OCI-LY7 (cell line): ENCODE data around the gene DLX1. TPM values are rescaled to one million over a fixed set of nuclear protein-coding genes. Genes with fewer than 3 reads are reported as not detected.

Source experiments
- BruUV-seq: library from RNA; stranded (reverse); fragments of 400-500 nt; replicated peaks from 2 replicates; lab custom pipeline; 2021; lab: Mats Ljungman, UMichigan
- CTCF ChIA-PET: fragments of 300-600 bp; sonication (Branson Sonifier 250); formaldehyde crosslinking; loops from one replicate; lab custom pipeline; 2022; ENCODE audit warnings: antibody characterized with exemption; ENCODE audit not compliant: unreplicated experiment; lab: Charles Lee
- POLR2A ChIA-PET: fragments of 300-600 bp; sonication (Branson Sonifier 250); formaldehyde crosslinking; loops from one replicate; lab custom pipeline; 2022; ENCODE audit warnings: antibody characterized with exemption; lab: Charles Lee
- DNase-seq: peaks from one replicate; pipeline ENCODE4 v3.0.0-alpha.2; 2015; ENCODE audit warnings: low spot score
- H2AFZ ChIP-seq: fragments of 200-600 bp; sonication (generic), shearing (Covaris generic); 2 replicates; pipeline ENCODE4 v1.6.1; 2014; ENCODE audit warnings: mild to moderate bottlenecking, antibody characterized with exemption, low read length, moderate library complexity
- H3K27ac ChIP-seq: fragments of 200-600 bp; sonication (generic); 2 replicates; pipeline ENCODE4 v1.5.1; 2014; ENCODE audit warnings: mixed run types, low read depth, mild to moderate bottlenecking, moderate library complexity, low read length, inconsistent platforms; ENCODE audit not compliant: poor library complexity, severe bottlenecking
- H3K36me3 ChIP-seq: fragments of 200-600 bp; sonication (generic); 2 replicates; pipeline ENCODE4 v1.6.1; 2014; ENCODE audit warnings: mild to moderate bottlenecking, antibody characterized with exemption, low read length, moderate library complexity, mixed read lengths; ENCODE audit not compliant: insufficient read depth
- H3K4me1 ChIP-seq: fragments of 200-600 bp; sonication (generic); 2 replicates; pipeline ENCODE4 v1.5.1; 2014; ENCODE audit warnings: mild to moderate bottlenecking, low read length; ENCODE audit not compliant: insufficient read depth, poor library complexity, severe bottlenecking
- H3K4me2 ChIP-seq: fragments of 200-600 bp; sonication (generic); 2 replicates; pipeline ENCODE4 v1.6.1; 2014; ENCODE audit warnings: mild to moderate bottlenecking, low read length
- H3K4me3 ChIP-seq: fragments of 200-600 bp; sonication (generic); 2 replicates; pipeline ENCODE4 v1.5.1; 2014; ENCODE audit warnings: mild to moderate bottlenecking, low read depth, low read length; ENCODE audit not compliant: poor library complexity, severe bottlenecking
- H3K79me2 ChIP-seq: fragments of 200-600 bp; sonication (generic); 2 replicates; pipeline ENCODE4 v1.6.1; 2016; ENCODE audit warnings: low read depth, mild to moderate bottlenecking, low read length, moderate library complexity, mixed read lengths; ENCODE audit not compliant: insufficient read depth
- H3K9me2 ChIP-seq: fragments of 200-600 bp; sonication (generic); 2 replicates; pipeline ENCODE4 v1.6.1; 2016; ENCODE audit warnings: mild to moderate bottlenecking, low read length, mixed read lengths; ENCODE audit not compliant: insufficient read depth
- H3K9me3 ChIP-seq: fragments of 200-600 bp; sonication (generic); 2 replicates; pipeline ENCODE4 v1.6.1; 2014; ENCODE audit warnings: mild to moderate bottlenecking, mixed run types, low read length, mixed read lengths
- H4K20me1 ChIP-seq: fragments of 200-600 bp; sonication (generic); 2 replicates; pipeline ENCODE4 v1.6.1; 2014; ENCODE audit warnings: mild to moderate bottlenecking, antibody characterized with exemption, low read length, moderate library complexity, mixed read lengths; ENCODE audit not compliant: insufficient read depth
- EZH2phosphoT487 ChIP-seq: fragments of 200-600 bp; sonication (generic); IDR thresholded peaks from 2 replicates; pipeline ENCODE4 v1.6.1; 2018; ENCODE audit warnings: low read depth, borderline replicate concordance, mild to moderate bottlenecking, mixed run types, antibody characterized with exemption, low read length, moderate library complexity, mixed read lengths
- intact Hi-C: fragments of 100-400 bp; cut with micrococcal nuclease; formaldehyde crosslinking; loops from one replicate; pipeline ENCODE4 v1.10.0; 2022; ENCODE audit not compliant: unreplicated experiment
- total RNA-seq, 2 experiments: library from RNA; depleted of rRNA in 1 of 2; stranded (reverse); fragments of >200 nt in 1 of 2; shearing (Covaris generic) in 1 of 2; gene quantifications; 2 replicates each; pipeline ENCODE4 v1.2.3, GENCODE V29; 2014 to 2022
- TF ChIP-seq, protein P1 (sequence below): fragments of 200-600 bp; sonication (generic); conservative IDR thresholded peaks from 2 replicates; pipeline ENCODE4 v1.5.1; 2014; ENCODE audit warnings: mild to moderate bottlenecking, antibody characterized with exemption, low read length, moderate library complexity, mixed read lengths

Gene DLX1
- total RNA-seq, 2 experiments from 2014 or later = not detected

DNA sequence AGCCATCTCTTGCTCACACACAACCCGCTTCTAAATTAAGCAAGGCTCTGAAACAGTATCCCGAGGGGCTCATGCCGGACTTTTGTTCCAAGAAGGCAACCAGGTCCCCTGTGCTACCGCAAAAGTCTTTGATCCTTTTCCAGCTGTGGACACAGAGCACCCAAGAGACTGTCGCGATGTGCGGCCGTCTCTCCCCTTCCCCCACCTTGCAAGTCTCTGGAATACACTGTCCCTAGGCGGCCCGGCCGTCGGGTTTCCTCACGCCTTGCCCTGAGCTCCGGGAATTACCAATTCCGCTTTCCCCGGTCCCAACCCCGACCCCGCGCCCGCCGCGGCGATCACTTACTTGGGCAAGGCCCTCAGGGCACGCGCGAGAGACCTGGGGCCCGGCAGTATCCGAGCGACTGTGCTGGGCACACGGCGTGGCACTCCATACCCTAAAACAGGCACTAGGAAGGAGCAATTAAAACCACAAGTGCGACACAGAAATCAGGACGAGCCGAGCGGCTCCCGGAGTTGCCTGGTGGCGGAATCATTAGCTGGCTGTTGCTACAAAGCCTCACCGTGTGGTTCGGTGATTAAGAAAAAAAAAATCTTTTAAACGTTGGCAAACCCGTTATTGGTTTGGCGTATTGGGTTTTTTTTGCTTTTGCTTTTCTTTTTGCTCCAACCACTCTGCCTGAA is 2.2 kb upstream of the DLX1 start:
- CTCF ChIA-PET = no interaction called here
- no peak for TF ChIP-seq EZH2phosphoT487
- TF ChIP-seq, protein P1, sequence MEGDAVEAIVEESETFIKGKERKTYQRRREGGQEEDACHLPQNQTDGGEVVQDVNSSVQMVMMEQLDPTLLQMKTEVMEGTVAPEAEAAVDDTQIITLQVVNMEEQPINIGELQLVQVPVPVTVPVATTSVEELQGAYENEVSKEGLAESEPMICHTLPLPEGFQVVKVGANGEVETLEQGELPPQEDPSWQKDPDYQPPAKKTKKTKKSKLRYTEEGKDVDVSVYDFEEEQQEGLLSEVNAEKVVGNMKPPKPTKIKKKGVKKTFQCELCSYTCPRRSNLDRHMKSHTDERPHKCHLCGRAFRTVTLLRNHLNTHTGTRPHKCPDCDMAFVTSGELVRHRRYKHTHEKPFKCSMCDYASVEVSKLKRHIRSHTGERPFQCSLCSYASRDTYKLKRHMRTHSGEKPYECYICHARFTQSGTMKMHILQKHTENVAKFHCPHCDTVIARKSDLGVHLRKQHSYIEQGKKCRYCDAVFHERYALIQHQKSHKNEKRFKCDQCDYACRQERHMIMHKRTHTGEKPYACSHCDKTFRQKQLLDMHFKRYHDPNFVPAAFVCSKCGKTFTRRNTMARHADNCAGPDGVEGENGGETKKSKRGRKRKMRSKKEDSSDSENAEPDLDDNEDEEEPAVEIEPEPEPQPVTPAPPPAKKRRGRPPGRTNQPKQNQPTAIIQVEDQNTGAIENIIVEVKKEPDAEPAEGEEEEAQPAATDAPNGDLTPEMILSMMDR = no peak
- intact Hi-C loops = no loop called here
- Histone ChIP-seq H4K20me1 (no peaks in the 10 kb centered on the region), H3K36me3 (no peaks in the 10 kb centered on the region), H3K4me3 (no peak overlapping the region), H3K9me2 (no peaks in the 10 kb centered on the region), H3K79me2 (no peaks in the 10 kb centered on the region), H3K4me1 (peaks cover 6% of the 10 kb centered on the region), H2AFZ (no peak overlapping the region), H3K9me3 (no peaks in the 10 kb centered on the region), H3K27ac (no peak overlapping the region), H3K4me2 (no peak overlapping the region)
- BruUV-seq = no TSS peak
- no peak for DNase-seq
- POLR2A ChIA-PET = no interaction called here

- TF ChIP-seq EZH2phosphoT487 = no peak
- TF ChIP-seq, protein P1 = no peak
- 0 out of 2 replicates have a peak overlapping the region, but pooled peaks have one; percentile 62 for H3K4me2 ChIP-seq
- no TSS peak for BruUV-seq
- no peak overlapping the region for H3K4me3 ChIP-seq
- H4K20me1 ChIP-seq = no peaks in the 10 kb centered on the region
- CTCF ChIA-PET = no interaction called here
- peaks cover 6% of the 10 kb centered on the region for H3K4me1 ChIP-seq
- H3K9me3 ChIP-seq = no peaks in the 10 kb centered on the region
- no peak for DNase-seq
- POLR2A ChIA-PET = no interaction called here
- H3K36me3 ChIP-seq = no peaks in the 10 kb centered on the region
- H3K79me2 ChIP-seq = no peaks in the 10 kb centered on the region
- intact Hi-C loops = no loop called here
- no peak overlapping the region for H3K27ac ChIP-seq
- no peak overlapping the region for H2AFZ ChIP-seq
- H3K9me2 ChIP-seq = no peaks in the 10 kb centered on the region
Observed at GRCh38 chr2:172083628-172084394, 1.5 kb upstream of the DLX1 start.

- H3K27ac ChIP-seq = no peak overlapping the region
- peak overlapping the region; percentile 62 for H3K4me2 ChIP-seq
Observed at GRCh38 chr2:172084395-172084644, 987 bp upstream of the DLX1 start.

More at GRCh38 chr2:172084395-172084644, 987 bp upstream of the DLX1 start:
- H3K36me3 ChIP-seq = no peaks in the 10 kb centered on the region
- DNase-seq = no peak
- no peaks in the 10 kb centered on the region for H4K20me1 ChIP-seq
- peaks cover 6% of the 10 kb centered on the region for H3K4me1 ChIP-seq
- no peaks in the 10 kb centered on the region for H3K79me2 ChIP-seq
- no peak overlapping the region for H2AFZ ChIP-seq
- intact Hi-C loops = no loop called here
- CTCF ChIA-PET = no interaction called here
- no peaks in the 10 kb centered on the region for H3K9me3 ChIP-seq
- TF ChIP-seq EZH2phosphoT487 = no peak
- TF ChIP-seq, protein P1 = no peak
- BruUV-seq = no TSS peak
- peak overlapping the region; percentile 64 for H3K4me3 ChIP-seq
- POLR2A ChIA-PET = no interaction called here
- no peaks in the 10 kb centered on the region for H3K9me2 ChIP-seq
